H9 (cell line): ENCODE measurements around the gene LRRC7. TPM values are rescaled to one million over a fixed set of nuclear protein-coding genes. Genes with fewer than 3 reads are reported as not detected.

Experiments
- DNase-seq: peaks from one replicate; pipeline ENCODE4 v3.0.0-alpha.2; 2017
- H2AFZ ChIP-seq: one replicate; pipeline ENCODE4 v1.6.1; 2013; ENCODE audit warnings: mild to moderate bottlenecking, low read length, control low read depth, moderate library complexity
- H2AK5ac ChIP-seq: 2 replicates; pipeline ENCODE4 v1.6.1; 2013; ENCODE audit warnings: low read length, control low read depth, mixed read lengths; ENCODE audit not compliant: insufficient read length
- H2BK120ac ChIP-seq: one replicate; pipeline ENCODE4 v1.6.1; 2013; ENCODE audit warnings: low read depth, mild to moderate bottlenecking, low read length, control low read depth, inconsistent platforms; ENCODE audit not compliant: poor library complexity, severe bottlenecking
- H2BK12ac ChIP-seq: 2 replicates; pipeline ENCODE4 v1.6.1; 2013; ENCODE audit warnings: low read length, control low read depth, mixed read lengths, low read depth; ENCODE audit not compliant: insufficient read length
- H2BK15ac ChIP-seq: 2 replicates; pipeline ENCODE4 v1.6.1; 2013; ENCODE audit warnings: low read depth, low read length, control low read depth
- H2BK20ac ChIP-seq: one replicate; pipeline ENCODE4 v1.6.1; 2013; ENCODE audit warnings: low read depth, mild to moderate bottlenecking, low read length, control low read depth, inconsistent platforms; ENCODE audit not compliant: poor library complexity, severe bottlenecking
- H2BK5ac ChIP-seq: 2 replicates; pipeline ENCODE4 v1.6.1; 2013; ENCODE audit warnings: low read length, control low read depth, mixed read lengths; ENCODE audit not compliant: insufficient read length
- H3K14ac ChIP-seq: 2 replicates; pipeline ENCODE4 v1.6.1; 2013; ENCODE audit warnings: low read length, control low read depth; ENCODE audit not compliant: insufficient read depth
- H3K18ac ChIP-seq: 2 replicates; pipeline ENCODE4 v1.6.1; 2013; ENCODE audit warnings: low read depth, mild to moderate bottlenecking, mixed read lengths, low read length, control low read depth; ENCODE audit not compliant: insufficient read length
- H3K23ac ChIP-seq: 2 replicates; pipeline ENCODE4 v1.6.1; 2013; ENCODE audit warnings: low read length, control low read depth, mixed read lengths, low read depth; ENCODE audit not compliant: insufficient read length
- H3K23me2 ChIP-seq: 2 replicates; pipeline ENCODE4 v1.6.1; 2013; ENCODE audit warnings: low read depth, mild to moderate bottlenecking, mixed read lengths, low read length, control low read depth; ENCODE audit not compliant: insufficient read length, poor library complexity, severe bottlenecking
- H3K27ac ChIP-seq: 2 replicates; pipeline ENCODE4 v1.5.1; 2013; ENCODE audit warnings: low read length, control low read depth, mixed read lengths, low read depth; ENCODE audit not compliant: insufficient read length
- H3K27me3 ChIP-seq: 2 replicates; pipeline ENCODE4 v1.6.1; 2013; ENCODE audit warnings: low read length, control low read depth, inconsistent platforms; ENCODE audit not compliant: insufficient read depth
- H3K4ac ChIP-seq: 2 replicates; pipeline ENCODE4 v1.6.1; 2013; ENCODE audit warnings: low read depth, mild to moderate bottlenecking, control low read depth, inconsistent platforms, low read length, moderate library complexity
- H3K4me1 ChIP-seq: 2 replicates; pipeline ENCODE4 v1.6.1; 2013; ENCODE audit warnings: low read length, control low read depth, inconsistent platforms; ENCODE audit not compliant: insufficient read depth
- H3K4me2 ChIP-seq: 2 replicates; pipeline ENCODE4 v1.6.1; 2013; ENCODE audit warnings: low read length, control low read depth, mixed read lengths; ENCODE audit not compliant: insufficient read length, insufficient read depth
- H3K56ac ChIP-seq: 2 replicates; pipeline ENCODE4 v1.6.1; 2013; ENCODE audit warnings: low read depth, mild to moderate bottlenecking, mixed read lengths, low read length, control low read depth; ENCODE audit not compliant: insufficient read length
- H3K79me1 ChIP-seq: 2 replicates; pipeline ENCODE4 v1.6.1; 2013; ENCODE audit warnings: low read depth, mild to moderate bottlenecking, moderate library complexity, low read length, control low read depth, inconsistent platforms; ENCODE audit not compliant: insufficient read depth, poor library complexity, severe bottlenecking
- H3K79me2 ChIP-seq: 2 replicates; pipeline ENCODE4 v1.6.1; 2013; ENCODE audit warnings: low read length, control low read depth, inconsistent platforms; ENCODE audit not compliant: insufficient read depth
- H3K9ac ChIP-seq: 2 replicates; pipeline ENCODE4 v1.6.1; 2013; ENCODE audit warnings: low read length, control low read depth, mixed read lengths; ENCODE audit not compliant: insufficient read length; ENCODE audit errors: extremely low read depth
- H3K9me3 ChIP-seq: one replicate; pipeline ENCODE4 v1.6.1; 2013; ENCODE audit warnings: low read depth, low read length, inconsistent platforms; ENCODE audit not compliant: control insufficient read depth
- H3T11ph ChIP-seq: one replicate; pipeline ENCODE4 v1.6.1; 2013; ENCODE audit warnings: mild to moderate bottlenecking, low read length, control low read depth, inconsistent platforms
- H4K20me1 ChIP-seq: one replicate; pipeline ENCODE4 v1.6.1; 2013; ENCODE audit not compliant: control insufficient read depth, insufficient read length, insufficient read depth
- H4K5ac ChIP-seq: 2 replicates; pipeline ENCODE4 v1.6.1; 2013; ENCODE audit warnings: low read depth, mild to moderate bottlenecking, mixed read lengths, low read length, control low read depth; ENCODE audit not compliant: insufficient read length
- H4K8ac ChIP-seq: replicated peaks from 2 replicates; pipeline ENCODE4 v1.6.1; 2013; ENCODE audit warnings: low read length, control low read depth, mixed read lengths, low read depth; ENCODE audit not compliant: insufficient read length
- H4K91ac ChIP-seq: 2 replicates; pipeline ENCODE4 v1.6.1; 2013; ENCODE audit warnings: low read depth, mild to moderate bottlenecking, moderate library complexity, mixed read lengths, low read length, control low read depth; ENCODE audit not compliant: insufficient read length
- H3K27ac Mint-ChIP-seq, 3 experiments: 2 replicates in 2 of 3; 3 replicates in 1 of 3; pipeline ENCODE4 v1.8.0; 2020 to 2021; ENCODE audit warnings: mixed read lengths in 3 of 3, mild to moderate bottlenecking in 1 of 3, moderate library complexity in 1 of 3
- H3K27me3 Mint-ChIP-seq: 2 replicates; pipeline ENCODE4 v1.8.0; 2021; ENCODE audit warnings: low read depth, mild to moderate bottlenecking, moderate library complexity, mixed read lengths
- H3K36me3 Mint-ChIP-seq, 3 experiments: 2 replicates in 2 of 3; 3 replicates in 1 of 3; pipeline ENCODE4 v1.8.0; 2020 to 2021; ENCODE audit warnings: low read depth in 3 of 3, mixed read lengths in 3 of 3; ENCODE audit not compliant: insufficient read depth in 1 of 3
- H3K4me1 Mint-ChIP-seq, 2 experiments: 2 replicates each; pipeline ENCODE4 v1.8.0; 2020; ENCODE audit warnings: mixed read lengths in 2 of 2
- H3K4me3 Mint-ChIP-seq, 2 experiments: 2 replicates in 1 of 2; 3 replicates in 1 of 2; pipeline ENCODE4 v1.8.0; 2020 to 2021; ENCODE audit warnings: mild to moderate bottlenecking in 2 of 2, mixed read lengths in 2 of 2, moderate library complexity in 1 of 2
- H3K9me3 Mint-ChIP-seq, 2 experiments: 2 replicates in 1 of 2; 3 replicates in 1 of 2; pipeline ENCODE4 v1.8.0; 2020; ENCODE audit warnings: mild to moderate bottlenecking in 2 of 2, mixed read lengths in 2 of 2, moderate library complexity in 1 of 2
- WGBS: extraction: QIAGEN DNeasy Blood & Tissue Kit; methylation state at CpG from one replicate; pipeline ENCODE4 v1.1.7; 2013; ENCODE audit warnings: missing lambda C conversion rate, low lambda C conversion rate, mixed read lengths; ENCODE audit not compliant: insufficient read length; ENCODE audit errors: extremely low coverage; 5-methylcytosine and 5-hydroxymethylcytosine counted together
- total RNA-seq: library from RNA; stranded (reverse); gene quantifications from 2 replicates; pipeline ENCODE4 v1.2.1, GENCODE V29; 2021
- TF ChIP-seq, protein P1 (sequence below): fragments of 200-600 bp; sonication (generic); conservative IDR thresholded peaks from 3 replicates; pipeline ENCODE4 v1.8.0; 2021; ENCODE audit warnings: antibody characterized with exemption, mild to moderate bottlenecking

LRRC7 gene
- total RNA-seq, 1 experiment from 2014 or later, result not detected

DNA sequence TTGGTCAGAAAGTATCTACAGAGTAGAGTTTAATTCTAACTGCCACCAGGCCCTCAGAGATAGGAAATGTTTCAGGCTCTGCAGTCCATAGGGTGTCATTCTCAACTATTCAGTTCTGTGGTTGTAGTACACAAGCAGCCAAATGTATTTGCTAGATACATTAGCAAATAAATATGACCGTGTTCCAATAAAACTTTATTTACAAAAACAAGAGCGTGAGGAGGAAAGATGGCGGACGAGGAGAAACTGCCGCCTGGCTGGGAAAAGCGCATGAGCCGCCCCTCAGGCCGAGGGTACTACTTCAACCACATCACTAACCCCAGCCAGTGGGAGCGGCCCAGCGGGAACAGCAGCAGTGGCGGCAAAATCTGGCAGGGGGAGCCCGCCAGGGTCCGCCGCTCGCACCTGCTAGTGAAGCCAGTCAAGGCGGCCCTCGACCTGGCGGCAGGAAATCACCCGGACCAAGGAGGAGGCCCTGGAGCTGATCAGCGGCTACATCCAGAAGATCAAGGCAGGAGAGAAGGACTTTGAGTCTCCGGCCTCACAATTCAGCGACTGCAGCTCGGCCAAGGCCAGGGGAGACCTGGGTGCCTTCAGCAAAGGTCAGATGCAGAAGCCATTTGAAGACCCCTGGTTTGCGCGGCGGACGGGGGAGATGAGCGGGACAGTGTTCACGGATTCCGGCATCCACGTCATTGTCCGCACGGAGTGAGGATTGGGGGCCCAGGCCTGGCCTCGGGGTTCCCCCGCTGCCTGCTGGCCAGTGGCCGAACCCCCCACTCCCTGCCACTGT, 351.6 kb downstream of the LRRC7 start:
- Histone ChIP-seq H2BK20ac (no peak overlapping the region), H2BK120ac (no peak overlapping the region), H2AK5ac (no peak overlapping the region), H2AFZ (no peak overlapping the region), H4K8ac (no peak overlapping the region), H3K23me2 (no peaks in the 10 kb centered on the region), H3K4me1 (no peaks in the 10 kb centered on the region), H3K79me2 (no peaks in the 10 kb centered on the region), H3K4ac (no peak overlapping the region), H3T11ph (no peak overlapping the region), H2BK15ac (no peak overlapping the region), H2BK5ac (no peak overlapping the region), H3K56ac (no peak overlapping the region), H3K23ac (no peak overlapping the region), H4K91ac (no peak overlapping the region), H3K14ac (no peak overlapping the region), H3K79me1 (no peaks in the 10 kb centered on the region), H4K20me1 (no peaks in the 10 kb centered on the region), H3K27me3 (no peaks in the 10 kb centered on the region), H3K9ac (no peak overlapping the region), H3K27ac (no peak overlapping the region), H3K4me2 (no peak overlapping the region), H3K18ac (no peak overlapping the region), H4K5ac (no peak overlapping the region), H2BK12ac (no peak overlapping the region), H3K9me3 (no peaks in the 10 kb centered on the region)
- DNase-seq, result peak; percentile 43
- peaks cover 0 to 3% of the 10 kb centered on the region in 2 experiments; a peak in 2 of 4 replicates for H3K4me1 Mint-ChIP-seq
- no peaks in the 10 kb centered on the region for H3K36me3 Mint-ChIP-seq
- H3K27ac Mint-ChIP-seq, result no peak overlapping the region
- TF ChIP-seq, protein P1, sequence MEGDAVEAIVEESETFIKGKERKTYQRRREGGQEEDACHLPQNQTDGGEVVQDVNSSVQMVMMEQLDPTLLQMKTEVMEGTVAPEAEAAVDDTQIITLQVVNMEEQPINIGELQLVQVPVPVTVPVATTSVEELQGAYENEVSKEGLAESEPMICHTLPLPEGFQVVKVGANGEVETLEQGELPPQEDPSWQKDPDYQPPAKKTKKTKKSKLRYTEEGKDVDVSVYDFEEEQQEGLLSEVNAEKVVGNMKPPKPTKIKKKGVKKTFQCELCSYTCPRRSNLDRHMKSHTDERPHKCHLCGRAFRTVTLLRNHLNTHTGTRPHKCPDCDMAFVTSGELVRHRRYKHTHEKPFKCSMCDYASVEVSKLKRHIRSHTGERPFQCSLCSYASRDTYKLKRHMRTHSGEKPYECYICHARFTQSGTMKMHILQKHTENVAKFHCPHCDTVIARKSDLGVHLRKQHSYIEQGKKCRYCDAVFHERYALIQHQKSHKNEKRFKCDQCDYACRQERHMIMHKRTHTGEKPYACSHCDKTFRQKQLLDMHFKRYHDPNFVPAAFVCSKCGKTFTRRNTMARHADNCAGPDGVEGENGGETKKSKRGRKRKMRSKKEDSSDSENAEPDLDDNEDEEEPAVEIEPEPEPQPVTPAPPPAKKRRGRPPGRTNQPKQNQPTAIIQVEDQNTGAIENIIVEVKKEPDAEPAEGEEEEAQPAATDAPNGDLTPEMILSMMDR, result no peak
- H3K27me3 Mint-ChIP-seq, result no peaks in the 10 kb centered on the region
- no peak overlapping the region for H3K4me3 Mint-ChIP-seq
- no peaks in the 10 kb centered on the region for H3K9me3 Mint-ChIP-seq
- no CpG with 5 or more reads among the region's 36 CpGs for WGBS
